ENCODE measurements around the gene NT5DC4.
"Not testable (repeated sequence)": the region's sequence is repeated elsewhere in the genome, so short reads cannot be mapped to it uniquely, and the experiment has no call there.

NT5DC4 gene

GRCh38 chr2:112714331-112714730 lies 6.5 kb upstream of the NT5DC4 start:
- Histone ChIP-seq H3K9ac (ENCODE audit: low read length) (no peak overlapping the region), H2AFZ (ENCODE audit: low read length) (no peak overlapping the region), H3K9me3 (replicated peaks; ENCODE audit: insufficient read depth, low read length) (no peaks in the 10 kb centered on the region), H3K4me2 (ENCODE audit: low read depth, low read length) (no peak overlapping the region), H3F3A (ENCODE audit: insufficient read depth, low read length) (no peaks in the 10 kb centered on the region), H3K4me3 (ENCODE audit: low read length) (no peak overlapping the region), H4K20me1 (ENCODE audit: insufficient read depth, low read length) (no peaks in the 10 kb centered on the region), H3K36me3 (replicated peaks; ENCODE audit: insufficient read depth, low read length) (no peaks in the 10 kb centered on the region), H3K27ac (ENCODE audit: low read length) (no peak overlapping the region), H3K9me2 (replicated peaks; ENCODE audit: insufficient read depth, low read length) (no peaks in the 10 kb centered on the region), H3K27me3 (replicated peaks; ENCODE audit: insufficient read depth, low read length) (0 out of 2 replicates have a peak, but pooled peaks cover 5% of the 10 kb centered on the region), H3K79me2 (ENCODE audit: low read length) (no peaks in the 10 kb centered on the region), H3K4me1 (ENCODE audit: low read length) (no peaks in the 10 kb centered on the region)
- TF ChIP-seq CTCF (IDR thresholded peaks at IDR 0.05; ENCODE audit: low read length), result no peak
- no peak for DNase-seq

GRCh38 chr2:112714836-112715631 lies 5.8 kb upstream of the NT5DC4 start:
- Histone ChIP-seq H3K27me3 (replicated peaks; ENCODE audit: insufficient read depth, low read length) (0 out of 2 replicates have a peak, but pooled peaks cover 5% of the 10 kb centered on the region), H3K4me2 (ENCODE audit: low read depth, low read length) (no peak overlapping the region)

GRCh38 chr2:112716094-112716493 lies 4.7 kb upstream of the NT5DC4 start:
- DNase-seq; H3K4me3 ChIP-seq (ENCODE audit: low read length); H3K9ac ChIP-seq (ENCODE audit: low read length); H2AFZ ChIP-seq (ENCODE audit: low read length); H3K36me3 ChIP-seq (replicated peaks; ENCODE audit: insufficient read depth, low read length); H3F3A ChIP-seq (ENCODE audit: insufficient read depth, low read length); H3K27ac ChIP-seq (ENCODE audit: low read length); H3K9me2 ChIP-seq (replicated peaks; ENCODE audit: insufficient read depth, low read length); H3K4me2 ChIP-seq (ENCODE audit: low read depth, low read length); H3K79me2 ChIP-seq (ENCODE audit: low read length); H3K27me3 ChIP-seq (replicated peaks; ENCODE audit: insufficient read depth, low read length); H3K4me1 ChIP-seq (ENCODE audit: low read length); H4K20me1 ChIP-seq (ENCODE audit: insufficient read depth, low read length); H3K9me3 ChIP-seq (replicated peaks; ENCODE audit: insufficient read depth, low read length): not testable (repeated sequence)

More at GRCh38 chr2:112714836-112715631, 5.8 kb upstream of the NT5DC4 start:
- Histone ChIP-seq H4K20me1 (ENCODE audit: insufficient read depth, low read length) (no peaks in the 10 kb centered on the region), H3K79me2 (ENCODE audit: low read length) (no peaks in the 10 kb centered on the region), H3F3A (ENCODE audit: insufficient read depth, low read length) (no peaks in the 10 kb centered on the region), H3K4me1 (ENCODE audit: low read length) (no peaks in the 10 kb centered on the region), H3K36me3 (replicated peaks; ENCODE audit: insufficient read depth, low read length) (no peaks in the 10 kb centered on the region), H3K9me3 (replicated peaks; ENCODE audit: insufficient read depth, low read length) (no peaks in the 10 kb centered on the region), H3K27ac (ENCODE audit: low read length) (no peak overlapping the region), H3K9me2 (replicated peaks; ENCODE audit: insufficient read depth, low read length) (no peaks in the 10 kb centered on the region), H2AFZ (ENCODE audit: low read length) (no peak overlapping the region), H3K4me3 (ENCODE audit: low read length) (no peak overlapping the region), H3K9ac (ENCODE audit: low read length) (no peak overlapping the region)
- TF ChIP-seq CTCF (IDR thresholded peaks at IDR 0.05; ENCODE audit: low read length), result no peak
- TF ChIP-seq EZH2 (optimal IDR thresholded peaks at IDR 0.05; ENCODE audit: low read depth, low read length), result no peak
- TF ChIP-seq EZH2phosphoT487 (IDR thresholded peaks at IDR 0.05; ENCODE audit: low read length), result no peak
- no peak for DNase-seq

GRCh38 chr2:112716826-112717352 lies 3.9 kb upstream of the NT5DC4 start:
- H3K27me3 ChIP-seq (replicated peaks; ENCODE audit: insufficient read depth, low read length); H4K20me1 ChIP-seq (ENCODE audit: insufficient read depth, low read length); H3K27ac ChIP-seq (ENCODE audit: low read length); H3K79me2 ChIP-seq (ENCODE audit: low read length); H3K4me3 ChIP-seq (ENCODE audit: low read length); H3K4me2 ChIP-seq (ENCODE audit: low read depth, low read length); H3K4me1 ChIP-seq (ENCODE audit: low read length); H3K9ac ChIP-seq (ENCODE audit: low read length); H3K9me3 ChIP-seq (replicated peaks; ENCODE audit: insufficient read depth, low read length); H3K36me3 ChIP-seq (replicated peaks; ENCODE audit: insufficient read depth, low read length); H2AFZ ChIP-seq (ENCODE audit: low read length); DNase-seq; H3F3A ChIP-seq (ENCODE audit: insufficient read depth, low read length); H3K9me2 ChIP-seq (replicated peaks; ENCODE audit: insufficient read depth, low read length): not testable (repeated sequence)

Data from MM.1S (cell line).